Measurements from ENCODE around the gene MYH6.

Gene MYH6

GRCh38 chr14:23358042-23358441 lies 50.0 kb downstream of the MYH6 start:
- DNase-seq (ENCODE audit: low read depth) = no peak
- TF ChIP-seq CTCF (IDR thresholded peaks at IDR 0.05; ENCODE audit: insufficient read depth, low read depth, low read length, missing control alignments) = no peak
- no peak overlapping the region for H3K4me3 ChIP-seq (ENCODE audit: low read depth, low read length)

GRCh38 chr14:23357261-23357660 lies 50.8 kb downstream of the MYH6 start:
- TF ChIP-seq CTCF (IDR thresholded peaks at IDR 0.05; ENCODE audit: insufficient read depth, low read depth, low read length, missing control alignments) = no peak
- H3K4me3 ChIP-seq (ENCODE audit: low read depth, low read length) = no peak overlapping the region
- DNase-seq (ENCODE audit: low read depth) = no peak

- no peak for TF ChIP-seq CTCF (IDR thresholded peaks at IDR 0.05; ENCODE audit: insufficient read depth, low read depth, low read length, missing control alignments)
- no peak overlapping the region for H3K4me3 ChIP-seq (ENCODE audit: low read depth, low read length)
- DNase-seq (ENCODE audit: low read depth) = no peak
Observed at GRCh38 chr14:23356662-23357061, 51.4 kb downstream of the MYH6 start.

- H3K4me3 ChIP-seq (ENCODE audit: low read depth, low read length) = no peak overlapping the region
- DNase-seq (ENCODE audit: low read depth) = no peak
- no peak for TF ChIP-seq CTCF (IDR thresholded peaks at IDR 0.05; ENCODE audit: insufficient read depth, low read depth, low read length, missing control alignments)
Observed at GRCh38 chr14:23355871-23356435, 52.1 kb downstream of the MYH6 start.

GRCh38 chr14:23354990-23355389 lies 53.1 kb downstream of the MYH6 start:
- no peak for TF ChIP-seq CTCF (IDR thresholded peaks at IDR 0.05; ENCODE audit: insufficient read depth, low read depth, low read length, missing control alignments)
- H3K4me3 ChIP-seq (ENCODE audit: low read depth, low read length) = no peak overlapping the region
- no peak for DNase-seq (ENCODE audit: low read depth)

- no peak for TF ChIP-seq CTCF (IDR thresholded peaks at IDR 0.05; ENCODE audit: insufficient read depth, low read depth, low read length, missing control alignments)
- DNase-seq (ENCODE audit: low read depth) = no peak
- H3K4me3 ChIP-seq (ENCODE audit: low read depth, low read length) = no peak overlapping the region
Observed at GRCh38 chr14:23353433-23353780, 54.7 kb downstream of the MYH6 start.
